Measurements from ENCODE around the gene PRELID3B. TPM values are rescaled to one million over a fixed set of nuclear protein-coding genes. Genes with fewer than 3 reads are reported as not detected.
A peak's percentile ranks its signal among the peaks of the same experiment; 100 is the strongest.

Gene PRELID3B
- total RNA-seq, 1 donor from 2014 or later = 54.2 TPM

- H3K27ac Mint-ChIP-seq = peak overlapping the region; percentile 61
Observed at GRCh38 chr20:59040667-59041066, 1.9 kb downstream of the PRELID3B start.

GRCh38 chr20:59039233-59039632 lies 3.4 kb downstream of the PRELID3B start:
- H3K4me1 Mint-ChIP-seq = peaks cover 45% of the 10 kb centered on the region
- H3K9me3 Mint-ChIP-seq = no peaks in the 10 kb centered on the region
- CTCF ChIA-PET = no interaction called here
- no peak for ATAC-seq (ENCODE audit: low read depth)
- DNase-seq = no peak
- intact Hi-C loops (cut with micrococcal nuclease) = no loop called here
- POLR2A ChIA-PET = no interaction called here
- no peak overlapping the region for H3K4me3 Mint-ChIP-seq
- H3K27me3 Mint-ChIP-seq = no peaks in the 10 kb centered on the region
- no peak for TF ChIP-seq CTCF (IDR thresholded peaks at IDR 0.05)
- H3K27ac Mint-ChIP-seq = no peak overlapping the region
- H3K36me3 Mint-ChIP-seq (ENCODE audit: low read depth) = peaks cover 58% of the 10 kb centered on the region

More at GRCh38 chr20:59040667-59041066, 1.9 kb downstream of the PRELID3B start:
- no peak for DNase-seq
- H3K27me3 Mint-ChIP-seq = no peaks in the 10 kb centered on the region
- peak overlapping the region; percentile 95 for H3K4me3 Mint-ChIP-seq
- ATAC-seq (ENCODE audit: low read depth) = no peak
- POLR2A ChIA-PET = interaction anchor here (3.8 to 6.2 kb wide), 2 partner anchors 8 to 36 kb away, joined by 20 to 64 read pairs; partner anchors contain the start of gene ATP5F1E
- intact Hi-C loops (cut with micrococcal nuclease) = no loop called here
- TF ChIP-seq CTCF (IDR thresholded peaks at IDR 0.05) = no peak
- H3K36me3 Mint-ChIP-seq (ENCODE audit: low read depth) = peaks cover 46% of the 10 kb centered on the region
- H3K9me3 Mint-ChIP-seq = no peaks in the 10 kb centered on the region
- peaks cover 52% of the 10 kb centered on the region for H3K4me1 Mint-ChIP-seq
- CTCF ChIA-PET = no interaction called here

- ATAC-seq (ENCODE audit: low read depth) = no peak
- no peak overlapping the region for H3K4me3 Mint-ChIP-seq
- no peak for TF ChIP-seq CTCF (IDR thresholded peaks at IDR 0.05)
- intact Hi-C loops (cut with micrococcal nuclease) = no loop called here
- H3K36me3 Mint-ChIP-seq (ENCODE audit: low read depth) = peaks cover 66% of the 10 kb centered on the region
- ChIA-PET CTCF (no interaction called here), POLR2A (no interaction called here)
- no peak for DNase-seq
- peaks cover 37% of the 10 kb centered on the region for H3K4me1 Mint-ChIP-seq
- no peaks in the 10 kb centered on the region for H3K9me3 Mint-ChIP-seq
- H3K27me3 Mint-ChIP-seq = no peaks in the 10 kb centered on the region
- H3K27ac Mint-ChIP-seq = no peak overlapping the region
Observed at GRCh38 chr20:59037386-59037785, 5.2 kb downstream of the PRELID3B start.

GRCh38 chr20:59035381-59035780 lies 7.2 kb downstream of the PRELID3B start:
- Mint-ChIP-seq H3K27me3 (no peaks in the 10 kb centered on the region), H3K36me3 (ENCODE audit: low read depth) (peaks cover 70% of the 10 kb centered on the region), H3K27ac (no peak overlapping the region), H3K4me3 (no peak overlapping the region), H3K4me1 (peaks cover 33% of the 10 kb centered on the region), H3K9me3 (no peaks in the 10 kb centered on the region)
- ATAC-seq (ENCODE audit: low read depth) (no peak), DNase-seq (no peak)
- intact Hi-C loops (cut with micrococcal nuclease) = no loop called here
- ChIA-PET CTCF (no interaction called here), POLR2A (no interaction called here)
- TF ChIP-seq CTCF (IDR thresholded peaks at IDR 0.05) = no peak

GRCh38 chr20:59033616-59034165 lies 8.9 kb downstream of the PRELID3B start:
- TF ChIP-seq CTCF (IDR thresholded peaks at IDR 0.05) = no peak
- Mint-ChIP-seq H3K27me3 (no peaks in the 10 kb centered on the region), H3K36me3 (ENCODE audit: low read depth) (peaks cover 80% of the 10 kb centered on the region), H3K4me3 (no peak overlapping the region), H3K9me3 (no peaks in the 10 kb centered on the region), H3K27ac (no peak overlapping the region), H3K4me1 (peaks cover 38% of the 10 kb centered on the region)
- ChIA-PET CTCF (interaction anchor here (0.7 to 1.3 kb wide), 3 partner anchors 28 to 188 kb away, joined by 3 to 4 read pairs (median 4); partner anchors contain the start of gene GNAS), POLR2A (interaction anchor here (1.7 to 4.4 kb wide), 8 partner anchors 9 to 382 kb away, joined by 11 to 89 read pairs (median 58); partner anchors contain the start of genes CTSZ, PRELID3B, STX16 and TUBB1)
- DNase-seq (no peak), ATAC-seq (ENCODE audit: low read depth) (no peak)
- intact Hi-C loops (cut with micrococcal nuclease) = loop anchor here (5.0 kb wide), 1 partner anchor 381 kb away; the partner anchor contains the start of gene STX16
